ENCODE measurements around the gene TPK1. TPM values are rescaled to one million over a fixed set of nuclear protein-coding genes. Genes with fewer than 3 reads are reported as not detected.

The TPK1 gene
- total RNA-seq, 1 experiment from 2014 or later, result 3.1 TPM

- Histone ChIP-seq H2BK120ac (ENCODE audit: low read depth, low read length, poor library complexity, severe bottlenecking) (no peak overlapping the region), H3K14ac (ENCODE audit: insufficient read depth, low read length) (no peak overlapping the region), H2AFZ (ENCODE audit: low read length) (no peak overlapping the region), H4K8ac (replicated peaks; ENCODE audit: insufficient read length, low read depth, low read length) (no peak overlapping the region), H3K4me1 (ENCODE audit: insufficient read depth, low read length) (no peaks in the 10 kb centered on the region), H3K4ac (ENCODE audit: low read depth, low read length) (no peak overlapping the region), H3T11ph (ENCODE audit: low read length) (no peak overlapping the region), H2BK12ac (ENCODE audit: insufficient read length, low read depth, low read length) (no peak overlapping the region), H2AK5ac (ENCODE audit: insufficient read length, low read length) (no peak overlapping the region), H3K23me2 (ENCODE audit: insufficient read length, low read depth, low read length, poor library complexity, severe bottlenecking) (no peaks in the 10 kb centered on the region), H3K9ac (ENCODE audit: extremely low read depth, insufficient read length, low read length) (no peak overlapping the region), H3K56ac (ENCODE audit: insufficient read length, low read depth, low read length) (no peak overlapping the region), H2BK5ac (ENCODE audit: insufficient read length, low read length) (no peak overlapping the region), H2BK20ac (ENCODE audit: low read depth, low read length, poor library complexity, severe bottlenecking) (no peak overlapping the region), H4K91ac (ENCODE audit: insufficient read length, low read depth, low read length) (no peak overlapping the region), H3K79me1 (ENCODE audit: insufficient read depth, low read depth, low read length, poor library complexity, severe bottlenecking) (no peaks in the 10 kb centered on the region), H3K18ac (ENCODE audit: insufficient read length, low read depth, low read length) (no peak overlapping the region), H3K23ac (ENCODE audit: insufficient read length, low read depth, low read length) (no peak overlapping the region), H3K27me3 (ENCODE audit: insufficient read depth, low read length) (no peaks in the 10 kb centered on the region), H4K5ac (ENCODE audit: insufficient read length, low read depth, low read length) (no peak overlapping the region), H2BK15ac (ENCODE audit: low read depth, low read length) (no peak overlapping the region), H3K27ac (ENCODE audit: insufficient read length, low read depth, low read length) (no peak overlapping the region), H3K9me3 (ENCODE audit: control insufficient read depth, low read depth, low read length) (no peaks in the 10 kb centered on the region), H3K4me2 (ENCODE audit: insufficient read depth, insufficient read length, low read length) (no peak overlapping the region), H3K79me2 (ENCODE audit: insufficient read depth, low read length) (no peaks in the 10 kb centered on the region), H4K20me1 (ENCODE audit: control insufficient read depth, insufficient read depth, insufficient read length) (no peaks in the 10 kb centered on the region)
- Mint-ChIP-seq H3K36me3 (ENCODE audit: insufficient read depth in 1 of 3, low read depth in 3 of 3) (peaks cover 0 to 4% (median 0%) of the 10 kb centered on the region in 3 experiments; a peak in 1 of 7 replicates), H3K27ac (no peak overlapping the region), H3K27me3 (ENCODE audit: low read depth) (no peaks in the 10 kb centered on the region), H3K4me3 (no peak overlapping the region), H3K9me3 (peaks cover 2 to 8% of the 10 kb centered on the region in 2 experiments; a peak in 3 of 5 replicates), H3K4me1 (no peaks in the 10 kb centered on the region)
- no CpG with 5 or more reads among the region's 1 CpG for WGBS (ENCODE audit: extremely low coverage, insufficient read length, low lambda C conversion rate)
- TF ChIP-seq CTCF (conservative IDR thresholded peaks at IDR 0.05), result no peak
- DNase-seq, result no peak
Measured at GRCh38 chr7:144497282-144497681, 338.6 kb downstream of the TPK1 start.

Measured in H9 (cell line).